Measurements from ENCODE around the gene ARMC10. TPM values are rescaled to one million over a fixed set of nuclear protein-coding genes. Genes with fewer than 3 reads are reported as not detected.
"Not testable (repeated sequence)": the region's sequence is repeated elsewhere in the genome, so short reads cannot be mapped to it uniquely, and the experiment has no call there.

The ARMC10 gene
- total RNA-seq, 4 donors from 2014 or later = 21.0 to 42.5 (median 36.6) TPM

DNA sequence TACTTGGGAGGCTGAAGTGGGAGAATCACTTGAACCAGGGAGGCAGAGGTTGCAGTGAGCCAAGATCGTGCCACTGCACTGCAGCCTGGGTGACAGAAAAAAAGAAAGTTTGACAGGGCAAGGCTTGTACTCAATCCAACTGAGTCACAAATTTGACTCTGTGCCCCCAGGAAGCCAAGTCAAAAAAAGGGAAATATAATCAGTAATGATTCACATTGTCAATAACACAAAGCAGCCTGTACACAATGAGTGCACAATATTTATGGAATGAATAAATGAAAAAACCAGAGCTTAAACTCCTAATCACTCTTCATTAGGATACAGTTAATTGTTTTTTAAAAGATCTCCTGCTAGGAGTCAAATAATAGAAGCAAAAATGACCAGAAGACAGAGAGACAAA, 67.6 kb downstream of the ARMC10 start:
- Histone ChIP-seq H3K4me3 (no peak overlapping the region), H3K36me3 (no peaks in the 10 kb centered on the region), H3K27me3 (peaks cover 0 to 71% (median 0%) of the 10 kb centered on the region in 4 donors), H3K4me1 (peaks cover 0 to 28% (median 0%) of the 10 kb centered on the region in 3 donors), H3K27ac (no peak overlapping the region), H3K9me3 (no peaks in the 10 kb centered on the region)
- 0 to 74% methylated on average over 1 of the region's 1 CpG for WGBS, 2 donors
- no peak for DNase-seq
- intact Hi-C loops (cut with DNase I) = no loop called here
- TF ChIP-seq, protein P1, sequence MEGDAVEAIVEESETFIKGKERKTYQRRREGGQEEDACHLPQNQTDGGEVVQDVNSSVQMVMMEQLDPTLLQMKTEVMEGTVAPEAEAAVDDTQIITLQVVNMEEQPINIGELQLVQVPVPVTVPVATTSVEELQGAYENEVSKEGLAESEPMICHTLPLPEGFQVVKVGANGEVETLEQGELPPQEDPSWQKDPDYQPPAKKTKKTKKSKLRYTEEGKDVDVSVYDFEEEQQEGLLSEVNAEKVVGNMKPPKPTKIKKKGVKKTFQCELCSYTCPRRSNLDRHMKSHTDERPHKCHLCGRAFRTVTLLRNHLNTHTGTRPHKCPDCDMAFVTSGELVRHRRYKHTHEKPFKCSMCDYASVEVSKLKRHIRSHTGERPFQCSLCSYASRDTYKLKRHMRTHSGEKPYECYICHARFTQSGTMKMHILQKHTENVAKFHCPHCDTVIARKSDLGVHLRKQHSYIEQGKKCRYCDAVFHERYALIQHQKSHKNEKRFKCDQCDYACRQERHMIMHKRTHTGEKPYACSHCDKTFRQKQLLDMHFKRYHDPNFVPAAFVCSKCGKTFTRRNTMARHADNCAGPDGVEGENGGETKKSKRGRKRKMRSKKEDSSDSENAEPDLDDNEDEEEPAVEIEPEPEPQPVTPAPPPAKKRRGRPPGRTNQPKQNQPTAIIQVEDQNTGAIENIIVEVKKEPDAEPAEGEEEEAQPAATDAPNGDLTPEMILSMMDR (IDR thresholded peaks at IDR 0.05) = no peak
- TF ChIP-seq POLR2A (IDR thresholded peaks at IDR 0.05) = no peak

DNA sequence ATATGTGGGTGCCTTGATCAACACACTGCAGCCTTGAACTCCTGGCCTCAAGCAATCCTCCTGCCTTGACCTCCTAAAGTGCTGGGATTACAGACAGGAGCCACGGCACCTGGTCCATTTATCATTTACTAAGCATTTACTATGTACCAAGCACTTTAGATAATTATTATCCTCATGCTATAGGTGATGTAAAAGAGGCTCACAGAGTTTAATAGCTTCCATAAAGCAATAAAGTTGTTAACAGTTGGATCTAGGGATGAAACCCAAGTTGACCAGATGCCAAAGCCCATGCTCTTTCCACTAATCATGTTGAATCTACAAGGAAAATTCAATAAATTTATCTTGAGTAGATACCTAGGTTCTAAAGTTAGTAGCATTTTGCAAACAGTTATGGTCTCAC, 68.9 kb downstream of the ARMC10 start:
- TF ChIP-seq POLR2A (IDR thresholded peaks at IDR 0.05) = no peak
- TF ChIP-seq, protein P1 (IDR thresholded peaks at IDR 0.05) = no peak
- Histone ChIP-seq H3K27me3 (peaks cover 0 to 61% (median 0%) of the 10 kb centered on the region in 4 donors), H3K9me3 (no peaks in the 10 kb centered on the region), H3K4me1 (peaks cover 0 to 42% (median 6%) of the 10 kb centered on the region in 3 donors), H3K36me3 (no peaks in the 10 kb centered on the region), H3K4me3 (no peak overlapping the region), H3K27ac (no peak overlapping the region)
- WGBS, 2 donors = 94 to 100% methylated on average over 1 of the region's 1 CpG
- no peak for DNase-seq
- intact Hi-C loops (cut with DNase I) = no loop called here

DNA sequence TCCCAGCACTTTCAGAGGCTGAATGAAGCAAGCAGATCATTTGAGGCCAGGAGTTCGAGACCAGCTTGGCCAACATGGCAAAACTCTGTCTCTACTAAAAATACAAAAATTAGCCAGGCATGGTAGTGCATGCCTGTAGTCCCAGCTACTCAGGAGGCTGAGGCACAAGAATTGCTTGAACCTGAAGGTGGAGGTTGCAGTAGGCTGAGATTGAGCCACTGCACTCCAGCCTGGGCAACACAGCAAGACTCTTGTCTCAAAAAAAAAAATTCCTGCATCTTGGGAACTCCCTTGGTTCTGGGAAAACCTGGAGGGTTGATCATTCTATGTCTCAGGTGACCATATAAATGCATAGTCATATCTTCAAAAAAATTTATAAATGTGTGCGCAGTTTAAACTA, 69.8 kb downstream of the ARMC10 start:
- H3K4me3 ChIP-seq; H3K9me3 ChIP-seq; H3K36me3 ChIP-seq; intact Hi-C loops (cut with DNase I); H3K27ac ChIP-seq; DNase-seq: not testable (repeated sequence)
- H3K27me3 ChIP-seq = peaks cover 0 to 56% (median 0%) of the 10 kb centered on the region in 4 donors
- H3K4me1 ChIP-seq = peaks cover 0 to 50% (median 6%) of the 10 kb centered on the region in 3 donors
- WGBS, 2 donors = 92 to 100% methylated on average over 2 of the region's 2 CpGs

DNA sequence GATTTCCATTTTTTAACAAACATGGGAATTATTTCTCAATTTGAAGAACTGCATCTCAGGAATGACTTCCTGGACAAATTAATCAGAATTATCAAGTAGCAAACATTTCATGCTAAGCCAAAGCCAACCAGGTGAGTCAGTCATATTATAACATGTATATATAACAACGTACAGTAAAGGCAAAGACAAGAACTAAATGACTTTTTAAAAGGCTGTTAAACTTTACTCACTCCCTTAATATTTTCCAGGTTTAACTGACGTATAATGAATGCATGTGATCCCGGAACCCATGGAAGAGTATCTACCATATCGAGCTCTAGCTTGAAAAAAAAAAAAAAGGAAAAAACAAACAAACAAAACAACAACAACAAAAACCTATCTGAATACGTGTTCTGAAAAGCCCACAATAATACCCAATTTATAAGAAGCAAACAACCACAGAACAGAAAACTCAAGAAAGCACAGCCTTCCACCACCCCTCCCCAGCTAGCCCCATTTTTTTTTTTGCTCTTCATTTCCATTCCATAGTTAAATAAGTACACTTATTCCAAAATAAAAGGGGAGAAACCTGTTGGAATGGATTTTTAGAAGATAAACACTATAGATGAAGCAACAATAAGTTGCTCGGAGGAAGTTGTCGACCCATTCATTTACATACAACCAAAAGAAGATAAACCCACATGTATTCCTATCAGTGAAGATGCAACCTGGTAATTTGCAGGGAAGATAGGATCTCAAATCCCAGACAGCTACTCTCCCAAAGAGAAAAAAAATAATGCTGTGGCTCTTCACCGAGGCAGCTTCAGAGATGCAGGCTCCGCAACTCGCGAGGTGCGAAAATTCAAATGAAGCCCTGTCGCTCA, 73.4 kb downstream of the ARMC10 start:
- no peaks in the 10 kb centered on the region for H3K36me3 ChIP-seq
- WGBS, 2 donors = 1 to 3% methylated on average over 13 of the region's 13 CpGs
- H3K4me1 ChIP-seq = peaks cover 3 to 51% (median 6%) of the 10 kb centered on the region in 3 donors
- no peak for DNase-seq
- peaks cover 0 to 56% (median 0%) of the 10 kb centered on the region in 4 donors for H3K27me3 ChIP-seq
- TF ChIP-seq, protein P1 (IDR thresholded peaks at IDR 0.05) = no peak
- TF ChIP-seq POLR2A (IDR thresholded peaks at IDR 0.05) = no peak
- H3K9me3 ChIP-seq = no peaks in the 10 kb centered on the region
- peak overlapping the region; percentile 91 to 96 (median 94) for H3K27ac ChIP-seq
- peak overlapping the region; percentile 47 to 87 (median 72) for H3K4me3 ChIP-seq
- intact Hi-C loops (cut with DNase I) = no loop called here

Other genes starting within 250 kb of the ARMC10 start
- 1 to 10 TPM in 2 of 4 donors, under 1 TPM in 1, not detected in 1; 0.26 to 2.5 (median 1.1) TPM for gene LRRC17, start 162.1 kb upstream of the ARMC10 start, total RNA-seq
- gene FBXL13, start 344 bp upstream of the ARMC10 start, total RNA-seq = under 1 TPM; 0.40 to 0.95 (median 0.51) TPM
- 1 to 10 TPM; 1.5 to 8.4 (median 4.7) TPM for gene NAPEPLD, start 74.0 kb downstream of the ARMC10 start, total RNA-seq
- gene PMPCB, start 222.3 kb downstream of the ARMC10 start, total RNA-seq = 10 to 100 TPM; 34.7 to 65.0 (median 46.3) TPM